Caki2 (cell line): ENCODE measurements around the gene SUMF1. TPM values are rescaled to one million over a fixed set of nuclear protein-coding genes. Genes with fewer than 3 reads are reported as not detected.

Experiments used
- DNase-seq: peaks from one replicate; pipeline ENCODE4 v3.0.0-alpha.2; 2015; ENCODE audit warnings: low read depth
- in situ Hi-C: cut with HindIII; loops from 2 replicates; pipeline ENCODE4 v1.10.0; 2016; ENCODE audit warnings: low sequenced_read_pairs, low pct_unique_long_range_greater_than_20kb, mixed read lengths
- total RNA-seq: library from RNA; depleted of rRNA; stranded (reverse); fragments of >200 nt; shearing (Covaris generic); gene quantifications from 2 replicates; pipeline ENCODE4 v1.2.3, GENCODE V29; 2014; ENCODE audit warnings: low replicate concordance

The SUMF1 gene
- total RNA-seq, 1 experiment from 2014 or later, result 32.3 TPM

DNA sequence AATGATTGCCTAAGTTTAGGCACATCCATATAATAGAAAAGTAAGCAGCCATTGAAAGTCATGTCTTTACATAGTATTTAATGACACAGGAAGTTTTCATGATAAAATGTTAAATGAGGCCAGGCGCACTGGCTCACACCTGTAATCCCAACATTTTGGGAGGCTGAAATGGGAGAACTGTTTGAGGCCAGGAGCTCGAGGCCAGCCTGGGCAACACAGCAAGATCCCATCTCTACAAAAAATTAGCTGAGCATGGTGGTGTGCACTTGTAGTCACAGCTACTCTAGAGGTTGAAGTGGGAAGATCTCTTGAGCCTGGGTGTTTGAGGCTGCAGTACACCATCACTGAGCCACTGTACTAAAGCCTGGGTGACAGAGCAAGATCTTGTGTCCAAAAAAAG is 104.5 kb downstream of the SUMF1 start:
- in situ Hi-C loops, result no loop called here
- no peak for DNase-seq

DNA sequence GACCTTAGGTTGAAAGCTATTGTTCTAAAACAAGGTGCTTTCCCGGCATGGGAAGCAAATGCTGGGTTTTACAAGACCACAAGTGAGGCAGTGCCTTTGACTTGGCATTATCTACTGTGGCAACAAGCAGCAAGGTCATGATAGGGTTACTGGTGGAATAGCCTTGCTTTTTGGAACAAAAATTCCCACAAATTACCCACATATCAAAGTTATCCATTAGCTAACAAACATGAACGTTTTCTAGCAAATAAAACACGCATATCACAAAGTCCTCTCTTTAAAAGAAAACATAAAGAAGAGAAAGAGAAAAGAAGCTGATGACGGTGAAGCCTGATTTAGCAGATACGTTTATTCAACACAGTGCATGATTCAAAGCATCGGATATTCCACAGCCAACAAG is 106.3 kb downstream of the SUMF1 start:
- DNase-seq, result no peak
- in situ Hi-C loops, result no loop called here

DNA sequence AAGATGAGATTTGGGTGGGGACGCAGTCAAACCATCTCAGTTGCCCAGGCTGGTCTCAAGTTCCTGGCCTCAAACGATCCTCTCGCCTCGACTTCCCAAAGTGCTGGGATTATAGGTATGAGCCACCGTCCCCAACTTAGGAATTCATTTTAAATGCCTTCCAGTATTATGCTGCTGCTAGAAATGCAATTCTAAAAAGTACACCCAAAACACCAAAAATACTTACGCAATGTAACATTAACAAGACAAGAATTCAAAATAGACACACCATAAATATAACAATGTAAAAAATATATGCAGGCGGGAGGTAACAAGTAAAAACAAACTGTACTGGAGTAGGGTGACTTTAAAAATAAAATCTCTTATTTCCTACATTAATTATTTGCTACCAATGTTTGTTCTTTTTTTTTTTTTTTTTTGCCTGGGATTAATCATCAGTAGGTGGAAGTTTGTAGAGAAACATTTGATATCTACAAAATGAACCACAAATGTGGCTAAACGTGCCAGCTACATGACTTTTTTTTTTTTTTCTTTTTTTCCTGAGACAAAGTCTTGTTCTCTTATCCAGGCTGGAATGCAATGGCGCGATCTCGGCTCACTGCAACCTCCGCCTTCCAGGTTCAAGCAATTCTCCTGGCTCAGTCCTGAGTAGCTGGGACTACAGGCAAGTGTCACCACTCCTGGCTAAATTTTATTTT is 107.1 kb downstream of the SUMF1 start:
- in situ Hi-C loops, result no loop called here
- no peak for DNase-seq

DNA sequence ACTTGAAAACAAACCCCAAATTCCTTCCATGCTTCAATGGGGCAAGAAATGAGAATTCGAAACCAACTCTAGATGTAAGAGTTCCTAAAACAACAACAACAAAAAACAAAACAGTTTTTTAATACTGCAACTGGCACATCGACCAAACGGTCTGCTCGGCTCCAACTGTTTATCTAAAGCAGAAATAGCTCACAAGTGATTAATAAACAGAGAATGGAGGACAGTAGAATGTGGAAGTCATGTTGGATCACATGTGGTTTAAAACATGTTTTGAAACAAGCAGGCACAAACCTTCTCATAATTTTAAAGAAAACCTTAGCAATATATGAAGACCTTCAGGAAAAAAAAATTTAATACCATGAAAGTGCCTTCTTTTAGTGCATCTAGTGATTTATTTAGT is 108.8 kb downstream of the SUMF1 start:
- in situ Hi-C loops, result no loop called here
- DNase-seq, result no peak

DNA sequence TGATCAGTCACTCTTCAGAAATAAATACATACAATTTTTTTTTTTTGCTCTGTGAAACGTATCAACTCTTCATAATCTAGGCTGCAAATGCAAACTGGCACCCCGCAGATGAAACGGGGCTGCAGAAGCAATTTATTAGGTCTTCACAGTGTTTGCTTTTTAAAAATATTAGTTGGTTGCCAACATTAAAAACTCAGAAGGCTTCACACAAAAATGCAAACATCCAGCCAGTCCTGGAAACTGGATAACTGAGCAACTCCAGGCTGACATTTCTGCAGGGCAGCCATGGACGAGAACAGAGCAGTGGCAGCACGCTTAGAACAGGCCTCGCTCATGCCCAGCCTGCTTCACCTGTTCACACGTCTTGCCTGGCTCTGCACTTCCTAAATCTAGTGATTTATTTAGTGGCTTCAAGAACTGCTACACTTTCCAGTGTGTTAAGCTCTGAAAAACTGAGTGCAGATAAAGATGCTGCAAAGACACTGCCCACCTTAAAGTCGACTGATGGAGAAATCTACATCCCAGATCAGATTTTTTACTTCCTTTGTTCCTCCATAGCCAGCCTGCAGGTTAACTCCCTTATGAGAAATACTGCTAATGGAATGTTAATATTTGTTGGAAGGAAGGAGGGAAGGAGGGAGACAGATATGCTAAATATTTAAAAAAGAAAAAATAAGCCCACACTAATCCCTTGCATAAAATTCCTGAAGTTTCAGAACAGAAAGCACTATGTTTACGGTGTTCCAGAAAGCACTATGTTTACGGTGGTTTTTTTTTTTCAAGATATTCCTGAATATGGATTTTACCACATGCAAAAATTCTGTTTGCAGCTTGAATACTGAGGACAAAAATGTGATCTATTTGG is 110.3 kb downstream of the SUMF1 start:
- DNase-seq, result no peak
- in situ Hi-C loops, result no loop called here

DNA sequence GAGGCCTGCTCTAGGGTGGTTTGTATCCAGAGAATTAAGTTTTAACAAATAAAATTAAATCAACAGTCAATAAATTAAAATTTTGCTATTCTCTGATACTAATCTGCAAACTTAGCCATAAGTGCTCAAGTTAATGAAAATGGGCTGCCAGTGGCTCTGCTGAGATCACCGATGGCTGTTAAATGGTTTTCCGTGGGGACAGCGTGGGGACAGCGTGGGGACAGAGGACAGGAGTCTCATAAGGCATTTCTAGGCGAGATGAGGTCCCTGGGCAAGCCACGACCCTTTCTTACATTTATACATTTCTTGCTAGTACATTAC is 110.9 kb downstream of the SUMF1 start:
- no peak for DNase-seq
- in situ Hi-C loops, result no loop called here

DNA sequence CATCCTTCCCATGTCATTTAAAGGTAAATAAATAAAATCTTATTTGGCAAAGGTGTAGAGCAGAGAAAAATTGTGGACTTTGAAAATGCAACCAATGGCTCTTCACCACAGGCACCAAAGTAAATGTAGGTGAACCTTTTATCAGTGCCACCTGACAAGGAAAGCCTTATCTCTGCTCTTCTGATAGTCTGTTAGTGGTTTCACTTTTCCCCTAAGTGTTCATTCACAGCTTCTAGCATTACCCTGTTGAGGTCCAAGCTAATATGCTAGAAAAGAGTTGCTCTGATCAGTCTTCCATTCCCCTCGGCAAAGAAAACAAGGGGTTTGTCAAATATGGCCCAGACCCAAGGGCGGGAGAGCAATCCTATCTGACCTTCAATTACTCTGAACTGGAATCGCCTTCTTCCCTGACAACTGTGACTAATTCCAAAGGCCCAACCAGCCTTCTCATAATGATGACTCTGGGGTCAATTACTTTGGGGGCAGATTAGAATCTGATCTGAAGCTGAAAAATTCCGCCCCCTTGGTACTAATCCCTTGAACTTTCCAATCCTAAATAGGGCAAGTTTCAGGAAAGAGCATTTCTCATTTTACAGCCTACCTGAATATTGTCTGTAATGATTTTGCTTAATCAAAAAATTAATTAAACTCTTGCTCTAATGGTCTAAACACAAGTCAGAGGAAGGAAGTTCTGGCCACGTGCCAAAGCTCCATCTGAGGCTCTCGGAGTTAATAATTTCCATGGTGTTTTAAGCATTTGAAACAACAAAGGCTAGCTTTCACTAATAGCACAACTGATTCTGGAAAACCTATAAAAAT is 111.5 kb downstream of the SUMF1 start:
- in situ Hi-C loops, result no loop called here
- DNase-seq, result peak; percentile 43

DNA sequence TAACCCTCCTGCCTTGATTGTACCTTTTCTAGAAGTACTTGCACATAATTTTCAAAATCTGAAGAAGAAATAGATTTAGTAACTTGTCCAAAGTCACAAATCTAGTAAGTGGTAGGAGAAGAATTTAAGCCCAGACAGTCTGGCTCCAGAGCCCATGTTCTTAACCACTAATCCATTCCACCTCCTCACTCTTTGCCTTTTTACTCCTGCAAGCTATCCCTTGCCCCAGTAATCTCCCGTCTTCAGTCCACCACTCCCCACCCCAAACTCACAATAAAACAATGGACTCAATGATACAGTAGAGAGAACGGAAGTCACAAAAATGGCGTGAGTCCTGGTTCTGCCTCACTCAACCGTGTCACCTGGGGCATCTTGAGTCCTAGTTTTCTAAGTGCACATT is 115.2 kb downstream of the SUMF1 start:
- DNase-seq, result no peak
- in situ Hi-C loops, result no loop called here

DNA sequence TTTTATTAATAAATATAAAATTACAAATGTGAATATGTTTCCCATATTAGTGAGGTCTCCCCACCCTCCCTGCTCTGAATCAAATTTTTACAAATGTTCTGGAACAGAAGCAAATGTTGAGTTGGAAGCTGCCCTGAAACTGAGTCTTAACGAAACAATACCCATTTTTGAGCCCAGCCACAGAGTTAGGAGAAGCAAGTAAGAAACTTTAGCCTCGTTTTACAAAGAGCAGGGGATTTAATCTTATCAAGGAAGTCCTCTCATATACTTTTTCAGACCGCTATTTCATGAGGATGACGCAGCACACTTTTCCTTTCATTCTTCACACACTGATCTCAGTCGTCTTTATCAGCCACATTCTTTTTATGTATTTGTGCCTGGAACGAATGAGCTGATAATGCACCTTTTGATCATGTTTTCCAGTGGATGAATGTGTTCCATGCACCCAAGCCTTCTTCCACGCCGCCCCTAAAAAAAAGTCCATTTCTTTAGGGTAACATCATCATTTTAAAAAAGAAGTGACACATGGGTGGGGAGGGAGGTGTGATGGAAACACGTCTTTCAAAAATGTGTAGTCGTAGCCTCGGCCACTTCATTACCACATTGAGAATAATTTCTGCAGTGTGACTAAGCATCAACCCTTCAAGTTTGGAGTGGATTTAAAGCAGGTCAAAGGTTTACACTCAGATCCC is 115.8 kb downstream of the SUMF1 start:
- in situ Hi-C loops, result no loop called here
- no peak for DNase-seq

DNA sequence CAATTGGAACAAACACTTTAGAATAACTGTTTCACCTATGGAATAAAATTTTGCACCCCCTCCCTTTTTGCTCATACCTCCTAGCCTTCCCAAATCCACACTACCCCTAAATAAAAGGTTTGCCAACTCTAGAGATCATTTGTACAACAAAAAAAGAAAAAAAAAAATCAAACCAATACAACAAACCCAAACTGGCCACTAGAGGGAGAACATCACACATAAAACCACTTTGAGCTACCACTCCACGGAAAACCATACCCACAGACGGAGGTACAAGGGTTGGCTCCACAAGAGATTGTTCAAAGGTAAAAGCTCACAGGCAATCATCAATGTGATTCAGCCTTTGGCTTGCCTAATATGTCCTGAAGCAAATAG is 116.3 kb downstream of the SUMF1 start:
- in situ Hi-C loops, result no loop called here

DNA sequence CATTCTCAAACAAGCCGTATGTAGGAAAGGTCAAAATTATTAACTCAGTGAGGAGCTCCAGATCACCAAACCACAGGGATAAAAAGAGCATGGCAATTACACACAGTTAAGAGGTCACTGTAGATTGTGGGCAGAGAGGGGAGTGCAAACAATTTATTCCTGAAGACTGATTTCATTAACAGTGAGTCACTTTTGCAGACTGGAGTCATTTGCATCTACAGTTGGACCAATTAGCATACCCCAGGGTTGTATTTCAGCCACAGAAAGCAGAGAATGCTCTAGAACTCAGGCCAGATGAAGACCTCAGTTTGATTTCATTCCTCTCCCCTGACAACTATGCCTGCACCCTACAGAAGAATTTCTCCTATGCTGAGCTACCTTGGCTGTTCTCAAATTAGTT is 123.8 kb downstream of the SUMF1 start:
- in situ Hi-C loops, result no loop called here
- no peak for DNase-seq

More for the DNA sequence above, 116.3 kb downstream of the SUMF1 start:
- DNase-seq, result peak; percentile 48

DNA sequence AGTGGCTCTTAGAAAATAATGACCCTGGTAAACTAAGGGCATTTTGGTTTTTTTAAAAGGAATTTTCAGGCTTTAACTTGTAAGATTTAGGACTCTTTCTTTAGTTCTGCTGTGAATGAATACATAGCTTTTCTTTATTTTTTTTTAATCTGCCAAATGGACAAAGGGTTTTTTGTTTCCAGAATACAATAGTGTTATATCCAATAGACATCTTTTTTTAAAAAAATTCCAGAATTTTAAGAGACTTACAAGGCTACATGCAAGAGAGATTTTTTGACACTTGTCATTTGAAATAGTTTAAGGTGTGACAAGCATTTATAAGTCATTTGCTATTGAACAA is 125.8 kb downstream of the SUMF1 start:
- in situ Hi-C loops, result no loop called here

DNA sequence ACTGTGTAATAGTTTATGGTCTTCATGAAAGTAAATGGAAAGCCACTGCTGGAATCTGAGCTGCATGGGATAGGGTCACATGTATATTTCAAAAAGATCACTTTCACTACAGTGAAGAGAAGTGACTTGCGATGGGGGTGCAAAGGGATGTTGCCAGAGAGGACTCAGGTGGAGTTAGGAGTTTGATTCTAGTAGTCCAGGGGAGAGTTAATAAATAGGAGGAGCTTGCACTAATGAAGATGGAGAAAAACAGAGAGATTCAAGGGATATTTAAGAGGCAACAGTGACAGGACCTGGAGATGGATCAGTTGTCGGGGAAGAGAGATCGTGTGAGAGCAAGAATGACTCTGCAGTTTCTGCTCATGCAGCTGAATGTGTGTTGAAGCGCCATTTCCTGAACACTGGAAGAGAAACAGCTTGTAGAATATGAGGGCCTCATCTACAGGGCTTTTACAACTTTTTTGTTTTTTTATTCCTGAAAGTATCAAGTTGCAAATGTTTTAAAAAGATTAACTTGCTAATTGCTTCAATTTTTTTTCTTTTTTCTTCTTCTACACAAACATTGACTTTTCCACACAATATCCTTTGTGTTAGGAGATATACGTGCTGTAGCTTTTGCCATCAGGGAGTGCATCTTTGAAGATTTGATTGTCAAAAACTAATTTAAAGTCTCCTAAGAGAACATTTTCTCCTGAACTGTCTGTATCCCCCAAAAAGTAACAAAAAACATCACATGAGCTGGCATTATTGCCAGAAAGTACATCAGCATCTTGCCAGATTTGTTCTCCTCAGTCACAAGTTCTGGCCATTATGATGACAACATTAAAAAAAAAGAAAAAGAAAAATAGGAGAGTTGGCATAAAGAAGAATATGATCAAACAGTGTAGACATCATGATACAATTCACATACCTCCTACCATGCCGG is 126.4 kb downstream of the SUMF1 start:
- no peak for DNase-seq
- in situ Hi-C loops, result no loop called here

More for the DNA sequence above, 125.8 kb downstream of the SUMF1 start:
- no peak for DNase-seq

DNA sequence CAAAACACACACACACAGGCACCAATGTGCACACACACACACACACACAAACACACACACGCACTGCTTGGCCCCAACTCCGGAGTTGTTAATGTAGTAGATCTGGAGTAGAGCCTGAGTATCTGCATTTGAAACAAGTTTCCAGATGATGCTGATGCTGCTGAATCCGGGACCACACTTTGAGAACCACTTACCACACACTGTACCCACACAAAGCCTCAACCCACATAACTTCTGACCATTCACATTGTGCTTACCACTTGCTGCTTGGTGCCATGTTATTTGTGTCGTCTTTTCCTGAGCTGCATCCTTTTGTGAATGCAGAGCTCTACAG is 127.0 kb downstream of the SUMF1 start:
- DNase-seq, result no peak
- in situ Hi-C loops, result no loop called here

DNA sequence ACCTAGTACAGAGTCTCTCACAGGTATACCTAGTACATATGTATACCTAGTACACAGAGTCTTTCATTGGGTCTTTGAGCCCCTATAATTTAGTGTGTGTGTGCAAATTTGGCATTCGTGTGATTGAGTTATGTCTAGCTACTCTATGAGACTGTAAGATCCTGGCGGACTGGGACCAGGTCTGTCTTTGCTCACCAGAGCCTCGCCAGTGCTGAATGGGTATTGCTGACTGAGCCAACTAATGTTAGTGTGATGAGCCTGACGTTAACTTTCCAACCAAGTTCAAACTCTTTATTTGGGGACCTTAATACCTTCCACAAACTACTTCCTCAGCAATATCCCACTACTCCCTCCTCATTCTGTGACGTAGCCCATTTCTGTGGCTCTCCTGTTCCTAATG is 128.3 kb downstream of the SUMF1 start:
- DNase-seq, result no peak
- in situ Hi-C loops, result no loop called here

DNA sequence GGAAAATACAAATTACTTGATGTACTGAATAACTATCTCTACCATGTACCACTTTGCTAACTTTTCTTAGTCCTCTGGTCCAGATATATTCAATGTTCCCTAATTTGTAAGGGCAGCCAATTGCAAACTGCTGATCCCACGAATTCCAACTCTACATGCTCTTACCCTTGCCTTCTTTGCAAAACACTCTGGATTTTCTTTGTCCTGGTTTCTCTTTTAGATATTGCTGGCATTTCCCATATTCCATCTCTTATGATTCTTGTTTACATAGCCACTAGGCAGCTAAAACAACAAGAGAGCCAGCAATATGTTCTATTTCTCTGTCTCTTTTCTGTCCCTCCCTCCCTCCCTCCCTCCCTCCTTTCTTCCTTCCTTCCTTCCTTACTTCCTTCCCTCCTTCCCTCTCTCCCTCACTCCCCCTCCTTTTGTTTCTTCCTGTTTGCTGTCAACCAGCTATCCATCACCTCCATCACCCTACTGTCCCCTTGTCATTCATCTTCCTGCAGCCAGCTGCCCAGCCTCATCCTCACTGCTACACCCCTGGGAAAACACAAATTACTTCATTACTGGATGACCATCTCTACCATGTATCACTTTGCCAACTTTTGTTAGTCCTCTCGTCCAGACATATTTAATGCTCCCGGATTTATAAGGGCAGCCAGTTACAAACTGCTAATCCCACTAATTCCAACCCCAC is 130.1 kb downstream of the SUMF1 start:
- in situ Hi-C loops, result no loop called here
- DNase-seq, result no peak

DNA sequence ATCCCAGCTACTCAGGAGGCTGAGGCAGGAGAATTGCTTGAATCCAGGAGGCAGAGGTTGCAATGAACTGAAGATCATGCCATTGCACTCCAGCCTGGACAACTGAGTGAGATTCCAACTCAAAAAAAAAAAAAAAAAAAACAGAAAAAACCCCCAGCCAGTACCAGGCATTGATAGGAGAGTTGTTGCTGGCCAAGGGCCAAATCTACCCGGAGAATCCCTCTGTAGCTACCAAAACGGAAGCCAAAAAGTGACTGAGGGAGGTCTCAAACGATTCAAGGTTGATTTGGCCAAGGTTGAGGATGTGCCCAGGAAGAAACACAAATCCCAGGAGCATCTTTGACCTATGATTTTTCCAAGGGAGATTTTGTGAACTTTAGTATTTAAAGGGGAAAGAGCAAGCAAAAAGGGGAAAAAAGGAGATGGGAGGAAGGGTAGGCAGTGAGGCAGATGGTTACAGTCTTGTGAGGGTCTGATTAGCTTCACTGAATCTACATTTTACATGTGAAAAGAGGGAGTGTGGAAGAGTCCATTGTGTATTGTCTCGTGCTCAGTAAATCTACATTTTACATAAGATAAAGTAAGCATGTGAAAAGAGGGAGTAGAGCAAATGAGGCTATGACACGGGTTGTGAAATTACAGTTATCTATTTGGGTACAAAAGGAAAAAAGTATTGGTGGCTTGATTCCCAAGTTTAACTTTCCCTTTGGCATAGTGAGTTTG is 131.1 kb downstream of the SUMF1 start:
- in situ Hi-C loops, result no loop called here
- no peak for DNase-seq
